ENCODE results near the gene PALM2AKAP2. TPM values are rescaled to one million over a fixed set of nuclear protein-coding genes. Genes with fewer than 3 reads are reported as not detected.

PALM2AKAP2 gene
- total RNA-seq, 5 donors from 2014 or later (not counting 1 experiment from before 2014, with no cell fraction given): not detected

DNA sequence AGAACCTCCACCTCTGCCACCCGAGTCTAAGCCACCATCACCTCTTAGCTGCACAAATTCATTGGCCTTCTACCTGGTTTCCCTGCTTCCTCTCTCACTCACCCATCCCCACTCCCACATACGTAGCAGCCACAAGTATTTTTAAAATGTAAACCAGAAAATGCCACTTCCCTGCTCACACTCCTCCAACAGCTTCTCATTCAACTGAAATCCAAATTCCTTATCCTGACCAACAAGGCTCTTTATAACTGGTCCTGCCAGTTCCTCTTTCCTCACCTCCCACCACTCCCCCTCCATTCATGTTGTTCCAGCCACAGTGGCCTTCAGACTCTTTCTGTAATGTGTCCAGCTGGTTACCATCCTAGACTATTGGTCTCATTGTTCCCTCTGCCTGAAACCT, 25.0 kb upstream of the PALM2AKAP2 start:
- ChIA-PET POLR2A (no interaction called here), CTCF (no interaction called here)
- no peak overlapping the region for H3K4me3 Mint-ChIP-seq
- Histone ChIP-seq H3K36me3 (ENCODE audit: control insufficient read depth in 2 of 2, extremely low read depth in 1 of 2, insufficient read depth in 1 of 2, low read length in 1 of 2) (no peaks in the 10 kb centered on the region), H3K4me1 (ENCODE audit: control insufficient read depth in 1 of 2, extremely low read depth in 1 of 2, insufficient read depth in 2 of 2, low read length in 2 of 2) (no peaks in the 10 kb centered on the region), H3K9me3 (no peaks in the 10 kb centered on the region), H3K4me3 (ENCODE audit: control insufficient read depth in 1 of 2, extremely low read depth in 1 of 2, low read length in 1 of 2) (no peak overlapping the region), H3K27me3 (replicated peaks in 1 of 2; ENCODE audit: control insufficient read depth in 2 of 2, extremely low read depth in 1 of 2, insufficient read depth in 2 of 2, low read length in 1 of 2) (peaks cover 0 to 2% of the 10 kb centered on the region in 2 experiments), H3K27ac (ENCODE audit: low read length) (no peak overlapping the region)
- no peak for DNase-seq
- no peaks in the 10 kb centered on the region for H3K36me3 Mint-ChIP-seq
- WGBS (ENCODE audit: insufficient coverage): 49% methylated on average over 2 of the region's 2 CpGs
- H3K27me3 Mint-ChIP-seq: peaks cover 9 to 18% of the 10 kb centered on the region in 2 donors
- no peak overlapping the region for H3K27ac Mint-ChIP-seq
- H3K9me3 Mint-ChIP-seq: peaks cover 0 to 5% (median 0%) of the 10 kb centered on the region in 3 donors
- ATAC-seq (replicated peaks in 1 of 4): no peak
- no peaks in the 10 kb centered on the region for H3K4me1 Mint-ChIP-seq

DNA sequence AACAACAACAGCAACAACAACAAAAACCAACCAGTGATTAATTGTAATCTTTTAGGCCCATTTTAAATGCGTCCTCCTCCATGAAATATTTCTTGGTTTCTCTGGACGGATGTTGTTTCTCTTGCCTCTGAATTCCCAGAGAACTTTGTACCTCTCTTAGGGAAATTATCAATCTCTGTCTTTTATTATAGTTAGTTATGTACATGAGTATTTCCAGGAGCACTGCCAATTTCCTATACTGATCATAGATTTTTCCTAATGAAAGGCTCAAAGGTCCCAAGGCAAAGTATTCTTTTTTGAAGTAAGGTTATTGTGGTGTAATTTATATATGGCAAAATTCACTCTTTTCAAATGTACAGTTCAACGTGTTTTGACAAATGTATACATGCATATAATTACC, 20.4 kb upstream of the PALM2AKAP2 start:
- Histone ChIP-seq H3K4me3 (ENCODE audit: control insufficient read depth in 1 of 2, extremely low read depth in 1 of 2, low read length in 1 of 2) (no peak overlapping the region), H3K4me1 (ENCODE audit: control insufficient read depth in 1 of 2, extremely low read depth in 1 of 2, insufficient read depth in 2 of 2, low read length in 2 of 2) (no peaks in the 10 kb centered on the region), H3K27ac (ENCODE audit: low read length) (no peak overlapping the region), H3K36me3 (ENCODE audit: control insufficient read depth in 2 of 2, extremely low read depth in 1 of 2, insufficient read depth in 1 of 2, low read length in 1 of 2) (no peaks in the 10 kb centered on the region), H3K9me3 (no peaks in the 10 kb centered on the region), H3K27me3 (replicated peaks in 1 of 2; ENCODE audit: control insufficient read depth in 2 of 2, extremely low read depth in 1 of 2, insufficient read depth in 2 of 2, low read length in 1 of 2) (peaks cover 0 to 5% of the 10 kb centered on the region in 2 experiments)
- ATAC-seq (replicated peaks in 1 of 4) (no peak), DNase-seq (no peak)
- POLR2A ChIA-PET: no interaction called here
- Mint-ChIP-seq H3K36me3 (no peaks in the 10 kb centered on the region), H3K4me1 (no peaks in the 10 kb centered on the region), H3K27me3 (peaks cover 7 to 21% of the 10 kb centered on the region in 2 donors), H3K4me3 (no peak overlapping the region), H3K9me3 (peaks cover 0 to 5% (median 0%) of the 10 kb centered on the region in 3 donors), H3K27ac (no peak overlapping the region)
- no CpG with 5 or more reads among the region's 3 CpGs for WGBS (ENCODE audit: insufficient coverage)
- CTCF ChIA-PET: no interaction called here

DNA sequence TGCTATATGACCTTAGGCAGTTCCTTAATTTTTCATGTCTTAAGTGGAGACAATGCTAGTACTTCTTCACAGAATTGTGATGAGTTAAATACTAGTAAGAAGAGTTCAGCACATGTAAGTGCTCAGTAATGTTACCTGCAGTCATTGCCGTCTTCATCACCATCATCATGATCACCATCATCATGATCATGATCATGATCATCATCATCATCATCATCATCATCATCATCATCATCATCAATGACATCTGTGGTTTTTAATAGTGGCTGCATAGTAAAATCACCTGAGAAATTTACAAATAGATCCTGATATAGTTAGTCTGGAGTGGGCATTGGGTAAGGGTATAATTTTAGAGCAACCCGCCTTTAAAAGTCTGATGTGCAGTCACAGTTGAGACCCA, 14.7 kb upstream of the PALM2AKAP2 start:
- Mint-ChIP-seq H3K27ac (no peak overlapping the region), H3K27me3 (peaks cover 21 to 27% of the 10 kb centered on the region in 2 donors), H3K4me3 (no peak overlapping the region), H3K9me3 (no peaks in the 10 kb centered on the region), H3K36me3 (no peaks in the 10 kb centered on the region), H3K4me1 (no peaks in the 10 kb centered on the region)
- Histone ChIP-seq H3K9me3 (no peaks in the 10 kb centered on the region), H3K4me3 (ENCODE audit: control insufficient read depth in 1 of 2, extremely low read depth in 1 of 2, low read length in 1 of 2) (no peak overlapping the region), H3K4me1 (ENCODE audit: control insufficient read depth in 1 of 2, extremely low read depth in 1 of 2, insufficient read depth in 2 of 2, low read length in 2 of 2) (no peaks in the 10 kb centered on the region), H3K27me3 (replicated peaks in 1 of 2; ENCODE audit: control insufficient read depth in 2 of 2, extremely low read depth in 1 of 2, insufficient read depth in 2 of 2, low read length in 1 of 2) (peaks cover 5 to 9% of the 10 kb centered on the region in 2 experiments), H3K27ac (ENCODE audit: low read length) (no peak overlapping the region), H3K36me3 (ENCODE audit: control insufficient read depth in 2 of 2, extremely low read depth in 1 of 2, insufficient read depth in 1 of 2, low read length in 1 of 2) (no peaks in the 10 kb centered on the region)
- POLR2A ChIA-PET: no interaction called here
- CTCF ChIA-PET: no interaction called here
- 86% methylated on average over 1 of the region's 2 CpGs for WGBS (ENCODE audit: insufficient coverage)
- ATAC-seq (replicated peaks in 1 of 4) (no peak), DNase-seq (no peak)

DNA sequence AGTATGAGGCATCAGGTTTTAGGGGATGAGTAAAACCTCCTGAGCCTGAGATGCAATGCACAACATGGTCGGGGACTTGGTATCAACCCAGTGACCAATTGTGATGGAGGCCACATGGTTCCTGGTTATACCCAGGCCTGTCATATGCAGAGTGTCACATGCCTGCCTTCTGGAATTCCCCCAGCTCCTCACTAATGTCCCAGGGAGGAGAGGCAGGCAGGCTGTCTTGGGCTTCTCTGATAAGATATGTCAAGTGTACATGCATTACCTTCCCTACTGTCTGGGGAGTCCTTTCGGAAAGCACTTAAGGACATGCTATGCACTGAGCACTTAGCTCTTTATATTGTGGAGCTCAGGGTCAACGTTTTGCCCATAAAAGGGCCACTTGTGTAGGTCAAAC, 14.2 kb upstream of the PALM2AKAP2 start:
- no peak overlapping the region for H3K27ac Mint-ChIP-seq
- H3K4me1 ChIP-seq (ENCODE audit: control insufficient read depth in 1 of 2, extremely low read depth in 1 of 2, insufficient read depth in 2 of 2, low read length in 2 of 2): no peaks in the 10 kb centered on the region
- H3K27me3 Mint-ChIP-seq: peaks cover 21 to 33% of the 10 kb centered on the region in 2 donors
- H3K4me1 Mint-ChIP-seq: no peaks in the 10 kb centered on the region
- H3K27ac ChIP-seq (ENCODE audit: low read length): no peak overlapping the region
- ATAC-seq (replicated peaks in 1 of 4): no peak
- WGBS (ENCODE audit: insufficient coverage): 54% methylated on average over 3 of the region's 3 CpGs
- ChIA-PET CTCF (no interaction called here), POLR2A (no interaction called here)
- H3K36me3 ChIP-seq (ENCODE audit: control insufficient read depth in 2 of 2, extremely low read depth in 1 of 2, insufficient read depth in 1 of 2, low read length in 1 of 2): no peaks in the 10 kb centered on the region
- no peak overlapping the region for H3K4me3 ChIP-seq (ENCODE audit: control insufficient read depth in 1 of 2, extremely low read depth in 1 of 2, low read length in 1 of 2)
- no peaks in the 10 kb centered on the region for H3K9me3 Mint-ChIP-seq
- H3K36me3 Mint-ChIP-seq: no peaks in the 10 kb centered on the region
- H3K9me3 ChIP-seq: no peaks in the 10 kb centered on the region
- H3K27me3 ChIP-seq (replicated peaks in 1 of 2; ENCODE audit: control insufficient read depth in 2 of 2, extremely low read depth in 1 of 2, insufficient read depth in 2 of 2, low read length in 1 of 2): peaks cover 3 to 9% of the 10 kb centered on the region in 2 experiments
- no peak for DNase-seq
- no peak overlapping the region for H3K4me3 Mint-ChIP-seq

DNA sequence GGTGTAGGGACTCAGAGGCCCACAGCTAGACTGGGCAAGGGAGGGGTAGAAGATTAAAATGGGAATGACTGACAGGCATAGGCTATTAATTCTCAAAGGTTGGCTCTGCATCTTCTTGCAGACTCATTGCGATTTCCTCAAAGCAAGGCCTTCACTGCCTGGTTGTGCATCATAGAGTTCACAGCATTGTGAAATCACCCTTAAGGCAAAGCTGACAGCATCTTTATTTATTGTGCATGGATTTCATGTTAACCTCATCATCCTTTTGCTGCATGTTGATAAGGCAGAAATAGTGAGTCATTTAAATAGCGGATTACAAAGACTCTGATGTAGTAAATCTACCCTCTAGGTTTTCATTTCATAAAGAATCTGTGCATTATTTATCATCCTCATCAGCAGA, 13.6 kb upstream of the PALM2AKAP2 start:
- H3K9me3 ChIP-seq: no peaks in the 10 kb centered on the region
- no peak for DNase-seq
- WGBS (ENCODE audit: insufficient coverage): no CpG with 5 or more reads among the region's 2 CpGs
- peaks cover 26 to 38% of the 10 kb centered on the region in 2 donors for H3K27me3 Mint-ChIP-seq
- no peaks in the 10 kb centered on the region for H3K36me3 Mint-ChIP-seq
- no peaks in the 10 kb centered on the region for H3K4me1 ChIP-seq (ENCODE audit: control insufficient read depth in 1 of 2, extremely low read depth in 1 of 2, insufficient read depth in 2 of 2, low read length in 2 of 2)
- no peaks in the 10 kb centered on the region for H3K9me3 Mint-ChIP-seq
- ChIA-PET CTCF (no interaction called here), POLR2A (no interaction called here)
- no peak overlapping the region for H3K27ac ChIP-seq (ENCODE audit: low read length)
- H3K4me3 Mint-ChIP-seq: no peak overlapping the region
- no peaks in the 10 kb centered on the region for H3K36me3 ChIP-seq (ENCODE audit: control insufficient read depth in 2 of 2, extremely low read depth in 1 of 2, insufficient read depth in 1 of 2, low read length in 1 of 2)
- H3K27ac Mint-ChIP-seq: no peak overlapping the region
- no peaks in the 10 kb centered on the region for H3K4me1 Mint-ChIP-seq
- peaks cover 3 to 9% of the 10 kb centered on the region in 2 experiments for H3K27me3 ChIP-seq (replicated peaks in 1 of 2; ENCODE audit: control insufficient read depth in 2 of 2, extremely low read depth in 1 of 2, insufficient read depth in 2 of 2, low read length in 1 of 2)
- H3K4me3 ChIP-seq (ENCODE audit: control insufficient read depth in 1 of 2, extremely low read depth in 1 of 2, low read length in 1 of 2): no peak overlapping the region
- ATAC-seq (replicated peaks in 1 of 4): no peak

DNA sequence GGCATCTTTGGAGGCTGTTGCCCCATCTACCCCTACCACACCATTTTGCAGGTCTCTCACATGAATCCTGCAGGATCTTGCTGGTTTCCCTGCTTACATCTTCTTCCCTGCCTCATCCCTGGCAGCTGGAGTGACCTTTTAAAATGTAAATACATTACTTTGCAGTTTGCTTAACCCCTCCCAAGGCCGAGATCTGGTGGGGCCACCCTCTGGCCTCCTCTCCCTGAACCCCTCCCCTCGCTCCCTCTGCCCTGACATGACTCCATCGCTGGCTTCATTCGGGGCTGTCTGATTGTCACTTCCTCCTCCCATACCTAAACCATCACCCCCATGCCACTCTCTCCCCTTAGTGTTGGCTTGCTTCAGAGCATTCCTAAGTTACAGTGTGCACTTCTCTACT, 12.6 kb upstream of the PALM2AKAP2 start:
- DNase-seq (no peak), ATAC-seq (replicated peaks in 1 of 4) (no peak)
- H3K27ac ChIP-seq (ENCODE audit: low read length): no peak overlapping the region
- no peak overlapping the region for H3K4me3 Mint-ChIP-seq
- H3K27me3 ChIP-seq (replicated peaks in 1 of 2; ENCODE audit: control insufficient read depth in 2 of 2, extremely low read depth in 1 of 2, insufficient read depth in 2 of 2, low read length in 1 of 2): peaks cover 3 to 9% of the 10 kb centered on the region in 2 experiments
- no peaks in the 10 kb centered on the region for H3K9me3 Mint-ChIP-seq
- no peaks in the 10 kb centered on the region for H3K9me3 ChIP-seq
- WGBS (ENCODE audit: insufficient coverage): 28% methylated on average over 4 of the region's 4 CpGs
- no peaks in the 10 kb centered on the region for H3K4me1 Mint-ChIP-seq
- peaks cover 35 to 42% of the 10 kb centered on the region in 2 donors for H3K27me3 Mint-ChIP-seq
- no peaks in the 10 kb centered on the region for H3K36me3 Mint-ChIP-seq
- no peaks in the 10 kb centered on the region for H3K36me3 ChIP-seq (ENCODE audit: control insufficient read depth in 2 of 2, extremely low read depth in 1 of 2, insufficient read depth in 1 of 2, low read length in 1 of 2)
- H3K4me3 ChIP-seq (ENCODE audit: control insufficient read depth in 1 of 2, extremely low read depth in 1 of 2, low read length in 1 of 2): no peak overlapping the region
- H3K4me1 ChIP-seq (ENCODE audit: control insufficient read depth in 1 of 2, extremely low read depth in 1 of 2, insufficient read depth in 2 of 2, low read length in 2 of 2): no peaks in the 10 kb centered on the region
- no peak overlapping the region for H3K27ac Mint-ChIP-seq
- POLR2A ChIA-PET: no interaction called here
- CTCF ChIA-PET: no interaction called here

DNA sequence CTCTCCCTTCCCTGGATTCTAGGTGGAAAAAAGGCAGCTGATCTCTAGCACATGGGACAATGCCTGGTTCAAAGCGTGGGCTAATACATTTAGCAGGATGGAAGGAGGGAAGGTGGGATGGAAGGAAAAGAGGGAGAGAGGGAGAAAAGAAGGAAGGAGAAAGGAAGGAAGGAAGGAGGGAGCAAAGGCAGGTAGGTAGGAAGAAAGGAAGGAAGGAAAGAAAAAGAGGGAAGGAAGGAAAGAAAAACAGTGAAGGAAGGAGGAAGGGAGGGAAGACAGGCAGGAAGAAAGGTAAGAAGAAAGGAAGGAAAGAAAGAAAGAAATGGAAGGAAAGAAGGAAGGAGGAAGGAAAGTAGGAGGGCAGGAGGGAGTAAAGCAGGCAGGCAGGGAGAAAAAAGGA, 12.2 kb upstream of the PALM2AKAP2 start:
- no peak overlapping the region for H3K27ac Mint-ChIP-seq
- no peak for ATAC-seq (replicated peaks in 1 of 4)
- no peaks in the 10 kb centered on the region for H3K9me3 Mint-ChIP-seq
- H3K4me1 ChIP-seq (ENCODE audit: control insufficient read depth in 1 of 2, extremely low read depth in 1 of 2, insufficient read depth in 2 of 2, low read length in 2 of 2): no peaks in the 10 kb centered on the region
- no peaks in the 10 kb centered on the region for H3K9me3 ChIP-seq
- H3K36me3 ChIP-seq (ENCODE audit: control insufficient read depth in 2 of 2, extremely low read depth in 1 of 2, insufficient read depth in 1 of 2, low read length in 1 of 2): no peaks in the 10 kb centered on the region
- H3K27me3 Mint-ChIP-seq: peaks cover 38 to 43% of the 10 kb centered on the region in 2 donors
- CTCF ChIA-PET: no interaction called here
- POLR2A ChIA-PET: no interaction called here
- H3K36me3 Mint-ChIP-seq: no peaks in the 10 kb centered on the region
- WGBS (ENCODE audit: insufficient coverage): 67% methylated on average over 1 of the region's 1 CpG
- H3K27me3 ChIP-seq (replicated peaks in 1 of 2; ENCODE audit: control insufficient read depth in 2 of 2, extremely low read depth in 1 of 2, insufficient read depth in 2 of 2, low read length in 1 of 2): peaks cover 2 to 9% of the 10 kb centered on the region in 2 experiments
- no peak for DNase-seq
- H3K4me1 Mint-ChIP-seq: no peaks in the 10 kb centered on the region
- H3K4me3 Mint-ChIP-seq: no peak overlapping the region
- H3K4me3 ChIP-seq (ENCODE audit: control insufficient read depth in 1 of 2, extremely low read depth in 1 of 2, low read length in 1 of 2): no peak overlapping the region
- no peak overlapping the region for H3K27ac ChIP-seq (ENCODE audit: low read length)
